Endothelial cell (in vitro differentiated cells): ENCODE measurements around the gene PTGER4. TPM values are rescaled to one million over a fixed set of nuclear protein-coding genes. Genes with fewer than 3 reads are reported as not detected.

Experiments used
- DNase-seq: peaks from one replicate; pipeline ENCODE4 v3.0.0; 2021; ENCODE audit warnings: low spot score
- H3K27ac Mint-ChIP-seq: one replicate; pipeline ENCODE4 v1.8.0; 2021; ENCODE audit warnings: mixed read lengths, inconsistent platforms; ENCODE audit not compliant: unreplicated experiment
- H3K27me3 Mint-ChIP-seq: one replicate; pipeline ENCODE4 v1.8.0; 2021; ENCODE audit warnings: mild to moderate bottlenecking, moderate library complexity, mixed read lengths, inconsistent platforms; ENCODE audit not compliant: unreplicated experiment
- H3K36me3 Mint-ChIP-seq: one replicate; pipeline ENCODE4 v1.8.0; 2021; ENCODE audit warnings: mild to moderate bottlenecking, low read depth, mixed read lengths, inconsistent platforms; ENCODE audit not compliant: unreplicated experiment
- H3K4me1 Mint-ChIP-seq: one replicate; pipeline ENCODE4 v1.8.0; 2021; ENCODE audit warnings: mild to moderate bottlenecking, mixed read lengths, inconsistent platforms; ENCODE audit not compliant: unreplicated experiment
- H3K4me3 Mint-ChIP-seq: one replicate; pipeline ENCODE4 v1.8.0; 2021; ENCODE audit warnings: mild to moderate bottlenecking, mixed read lengths, inconsistent platforms; ENCODE audit not compliant: unreplicated experiment
- H3K9me3 Mint-ChIP-seq: one replicate; pipeline ENCODE4 v1.8.0; 2021; ENCODE audit warnings: mixed read lengths, inconsistent platforms; ENCODE audit not compliant: unreplicated experiment
- total RNA-seq: library from RNA; stranded (reverse); fragmentation: NEBNext Ultra II Directional; extraction: Animal tissue kit (Norgen Biotek cat#: 25700); gene quantifications from one replicate; pipeline ENCODE4 v1.2.1, GENCODE V29; 2021; ENCODE audit not compliant: unreplicated experiment
- TF ChIP-seq, protein P1 (sequence below): fragments of 200-600 bp; sonication (generic); IDR thresholded peaks from one replicate; pipeline ENCODE4 v1.5.0; 2021; ENCODE audit warnings: antibody characterized with exemption; ENCODE audit not compliant: unreplicated experiment

The PTGER4 gene
- total RNA-seq, 1 donor from 2014 or later, result 0.26 TPM

DNA sequence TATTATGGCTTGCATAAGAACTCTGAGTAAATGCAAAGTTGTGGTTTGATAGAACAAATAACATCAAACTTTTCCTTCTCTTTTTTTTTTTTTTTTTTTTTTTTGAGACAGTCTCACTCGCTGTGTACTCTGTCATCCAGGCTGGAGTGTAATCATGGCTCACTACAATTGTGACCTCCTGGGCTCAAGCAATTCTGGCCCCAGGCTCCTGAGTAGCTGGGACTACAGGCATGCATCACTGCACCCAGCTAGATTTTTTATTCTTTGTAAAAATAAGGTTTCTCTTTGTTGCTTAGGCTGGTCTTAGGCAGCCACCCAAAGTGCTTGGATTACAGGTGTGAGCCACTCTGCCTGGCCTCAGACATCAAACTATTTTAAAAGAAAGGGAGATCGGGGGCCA is 19.0 kb upstream of the PTGER4 start:
- Mint-ChIP-seq H3K9me3 (no peaks in the 10 kb centered on the region), H3K27me3 (no peaks in the 10 kb centered on the region), H3K4me3 (no peak overlapping the region), H3K36me3 (no peaks in the 10 kb centered on the region), H3K4me1 (no peaks in the 10 kb centered on the region), H3K27ac (no peak overlapping the region)
- DNase-seq, result no peak
- TF ChIP-seq, protein P1, sequence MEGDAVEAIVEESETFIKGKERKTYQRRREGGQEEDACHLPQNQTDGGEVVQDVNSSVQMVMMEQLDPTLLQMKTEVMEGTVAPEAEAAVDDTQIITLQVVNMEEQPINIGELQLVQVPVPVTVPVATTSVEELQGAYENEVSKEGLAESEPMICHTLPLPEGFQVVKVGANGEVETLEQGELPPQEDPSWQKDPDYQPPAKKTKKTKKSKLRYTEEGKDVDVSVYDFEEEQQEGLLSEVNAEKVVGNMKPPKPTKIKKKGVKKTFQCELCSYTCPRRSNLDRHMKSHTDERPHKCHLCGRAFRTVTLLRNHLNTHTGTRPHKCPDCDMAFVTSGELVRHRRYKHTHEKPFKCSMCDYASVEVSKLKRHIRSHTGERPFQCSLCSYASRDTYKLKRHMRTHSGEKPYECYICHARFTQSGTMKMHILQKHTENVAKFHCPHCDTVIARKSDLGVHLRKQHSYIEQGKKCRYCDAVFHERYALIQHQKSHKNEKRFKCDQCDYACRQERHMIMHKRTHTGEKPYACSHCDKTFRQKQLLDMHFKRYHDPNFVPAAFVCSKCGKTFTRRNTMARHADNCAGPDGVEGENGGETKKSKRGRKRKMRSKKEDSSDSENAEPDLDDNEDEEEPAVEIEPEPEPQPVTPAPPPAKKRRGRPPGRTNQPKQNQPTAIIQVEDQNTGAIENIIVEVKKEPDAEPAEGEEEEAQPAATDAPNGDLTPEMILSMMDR, result no peak

DNA sequence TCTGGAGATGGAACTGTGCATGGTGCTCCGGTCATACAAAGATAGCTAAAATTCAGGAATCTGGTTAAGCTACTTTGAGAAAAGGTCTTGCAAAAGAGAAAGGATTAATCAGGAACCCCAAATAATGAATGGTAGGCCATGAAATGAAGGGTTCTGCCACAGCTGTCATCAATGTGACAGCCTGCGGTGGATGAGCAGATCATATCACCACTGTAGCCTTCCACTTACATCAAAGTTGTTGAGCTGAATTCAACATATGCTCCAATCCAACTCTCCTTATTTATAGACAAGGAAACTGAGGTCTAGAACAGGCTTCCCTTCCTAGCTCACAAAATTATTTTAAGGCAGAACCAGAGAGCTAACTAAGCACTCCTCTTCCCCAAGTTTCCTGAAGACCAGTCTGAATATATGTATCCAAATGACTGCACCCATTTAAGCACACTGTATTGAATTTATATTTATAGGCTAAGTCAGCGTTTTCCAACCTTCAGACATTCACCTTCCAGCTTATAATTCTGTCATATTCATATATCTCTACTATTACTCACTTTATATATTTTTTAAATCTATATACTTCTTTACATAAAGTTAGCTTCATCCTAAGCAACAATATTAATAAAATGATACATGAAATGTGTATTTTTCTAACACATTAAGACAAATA is 13.9 kb upstream of the PTGER4 start:
- Mint-ChIP-seq H3K27me3 (no peaks in the 10 kb centered on the region), H3K4me1 (peaks cover 4% of the 10 kb centered on the region), H3K4me3 (no peak overlapping the region), H3K9me3 (no peaks in the 10 kb centered on the region), H3K27ac (no peak overlapping the region), H3K36me3 (no peaks in the 10 kb centered on the region)
- DNase-seq, result no peak
- TF ChIP-seq, protein P1, result no peak

DNA sequence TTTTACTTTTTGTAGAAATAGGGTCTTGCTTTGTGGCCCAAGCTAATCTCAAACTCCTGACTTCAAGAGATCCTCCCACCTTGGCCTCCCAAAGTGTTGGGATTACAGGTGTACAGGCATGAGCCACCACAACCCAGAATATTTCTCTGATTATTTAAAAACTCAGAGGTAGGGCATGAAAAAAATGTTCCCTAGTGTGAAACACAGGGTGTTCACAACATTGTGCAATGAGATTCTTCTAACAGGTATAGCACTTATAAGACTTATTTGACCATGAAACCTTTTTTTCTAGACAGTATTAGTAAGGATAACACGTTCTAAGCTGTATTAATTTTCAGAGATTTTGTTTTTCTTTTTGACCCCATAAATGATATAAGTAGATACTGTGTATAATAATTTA is 13.1 kb upstream of the PTGER4 start:
- Mint-ChIP-seq H3K9me3 (no peaks in the 10 kb centered on the region), H3K36me3 (no peaks in the 10 kb centered on the region), H3K4me1 (peaks cover 4% of the 10 kb centered on the region), H3K4me3 (no peak overlapping the region), H3K27me3 (no peaks in the 10 kb centered on the region), H3K27ac (no peak overlapping the region)
- TF ChIP-seq, protein P1, result no peak
- no peak for DNase-seq

DNA sequence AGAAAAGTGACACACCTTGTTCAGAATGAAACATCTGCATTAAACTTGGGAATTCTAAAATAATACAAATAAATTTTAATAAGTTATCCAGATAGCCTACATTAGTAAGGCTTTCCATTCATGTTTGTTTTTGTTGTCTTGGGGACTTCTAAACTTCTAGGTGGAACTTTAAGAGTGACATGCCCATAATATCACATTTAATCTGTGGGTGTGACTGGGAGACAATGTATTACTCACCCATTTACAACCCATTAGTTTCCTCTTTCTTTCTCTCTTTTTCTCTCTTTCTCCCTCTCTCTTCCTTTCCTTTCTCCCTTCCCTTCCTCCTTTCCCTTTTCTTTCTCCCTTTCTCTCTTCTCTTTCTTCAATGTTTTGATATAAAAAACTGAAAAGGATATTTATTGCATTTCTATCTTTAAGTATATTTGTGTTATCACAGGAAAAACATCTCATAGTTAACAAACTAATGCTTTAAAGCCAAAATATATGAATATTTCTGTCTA is 12.5 kb upstream of the PTGER4 start:
- H3K27me3 Mint-ChIP-seq, result no peaks in the 10 kb centered on the region
- H3K27ac Mint-ChIP-seq, result no peak overlapping the region
- H3K4me3 Mint-ChIP-seq, result no peak overlapping the region
- TF ChIP-seq, protein P1, result no peak
- H3K4me1 Mint-ChIP-seq, result peaks cover 4% of the 10 kb centered on the region
- H3K36me3 Mint-ChIP-seq, result no peaks in the 10 kb centered on the region
- DNase-seq, result no peak
- H3K9me3 Mint-ChIP-seq, result no peaks in the 10 kb centered on the region

DNA sequence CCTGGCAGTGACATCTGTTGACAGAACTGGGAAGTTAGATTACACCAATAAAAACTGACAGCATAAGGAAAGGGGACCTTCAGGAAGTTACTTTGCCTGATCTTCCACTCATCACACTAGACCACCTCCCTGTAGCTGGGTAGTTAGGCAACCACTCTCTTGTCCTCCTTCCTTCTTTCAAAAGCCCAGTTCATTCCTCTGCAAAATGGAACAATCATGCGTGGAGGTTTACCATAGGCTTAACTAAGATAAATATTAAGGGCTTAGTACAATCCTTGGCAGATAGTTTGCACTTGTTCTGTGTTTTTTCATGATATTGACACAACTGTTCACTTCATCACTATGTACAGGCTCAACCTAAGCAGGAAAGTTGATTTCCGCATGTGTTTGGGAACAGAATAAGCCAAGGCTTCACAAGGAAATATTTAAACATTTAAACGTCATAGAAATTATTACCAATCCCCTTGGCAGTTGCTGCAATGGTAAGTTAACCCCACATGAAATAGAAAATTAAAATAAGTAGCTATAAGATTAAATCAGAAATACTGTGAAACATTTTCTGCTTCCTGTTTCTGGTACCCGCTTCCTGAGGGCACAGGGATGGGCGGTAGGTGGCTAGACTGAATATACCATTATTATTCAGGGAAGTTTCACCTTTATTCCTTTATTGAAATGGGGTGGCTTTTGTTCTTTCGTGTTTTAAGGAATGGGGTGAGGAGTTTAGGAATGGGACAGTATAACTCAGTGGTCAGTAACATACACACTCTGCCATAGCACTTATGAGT is 9.9 kb upstream of the PTGER4 start:
- TF ChIP-seq, protein P1, result no peak
- Mint-ChIP-seq H3K4me1 (peaks cover 10% of the 10 kb centered on the region), H3K9me3 (no peaks in the 10 kb centered on the region), H3K27me3 (no peaks in the 10 kb centered on the region), H3K4me3 (no peak overlapping the region), H3K36me3 (no peaks in the 10 kb centered on the region), H3K27ac (no peak overlapping the region)
- DNase-seq, result no peak
